DND-41 (cell line): ENCODE measurements around the gene SEC16A.

Source experiments
- EZH2 ChIP-seq: IDR thresholded peaks from 3 replicates; pipeline ENCODE4 v1.6.1; 2012; ENCODE audit warnings: borderline replicate concordance, low read depth, mild to moderate bottlenecking, moderate library complexity, low read length, inconsistent platforms; ENCODE audit not compliant: severe bottlenecking
- TF ChIP-seq, protein P1 (sequence below): IDR thresholded peaks from 2 replicates; pipeline ENCODE4 v1.5.1; 2012; ENCODE audit warnings: borderline replicate concordance, low read length, moderate library complexity, mild to moderate bottlenecking; ENCODE audit not compliant: poor library complexity, severe bottlenecking; ENCODE audit errors: extremely low read depth

DNA sequence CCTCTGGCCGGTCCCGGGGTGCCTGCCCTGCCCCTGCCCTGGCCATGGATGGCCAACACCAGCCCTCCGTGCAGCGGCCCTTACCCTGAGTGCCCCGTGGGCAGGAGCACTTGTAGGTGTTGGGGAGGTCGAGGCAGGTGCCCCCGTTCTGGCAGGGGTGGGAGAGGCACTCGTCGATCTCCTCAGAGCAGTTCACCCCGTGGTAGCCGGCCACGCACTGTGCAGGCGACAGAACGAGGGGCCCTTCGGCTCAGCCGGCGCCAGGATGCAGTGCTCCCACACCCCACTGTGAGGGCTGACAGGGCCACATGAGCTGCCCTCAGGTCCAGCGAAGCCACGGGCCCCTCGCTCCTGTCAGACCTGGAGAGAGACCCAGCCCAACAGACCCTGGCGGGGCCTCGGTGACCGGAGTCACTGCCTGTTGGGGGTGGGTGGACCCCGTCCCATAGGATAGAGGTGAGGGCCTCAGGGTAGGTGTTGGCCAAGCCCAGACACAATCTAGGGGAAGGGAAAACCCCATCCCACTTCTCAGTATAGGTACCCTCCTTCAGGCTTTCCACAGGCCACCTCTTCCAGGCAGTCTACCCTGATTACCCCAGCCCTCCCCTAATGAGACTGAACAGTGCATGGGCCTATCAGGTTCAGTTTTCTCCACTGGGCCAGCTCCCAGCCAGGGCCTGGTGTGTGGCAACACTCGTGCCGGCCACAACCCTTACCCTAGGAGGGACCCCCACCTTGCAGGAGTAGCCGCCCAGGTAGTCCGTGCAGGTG lies 24.6 kb upstream of the SEC16A start:
- TF ChIP-seq, protein P1, sequence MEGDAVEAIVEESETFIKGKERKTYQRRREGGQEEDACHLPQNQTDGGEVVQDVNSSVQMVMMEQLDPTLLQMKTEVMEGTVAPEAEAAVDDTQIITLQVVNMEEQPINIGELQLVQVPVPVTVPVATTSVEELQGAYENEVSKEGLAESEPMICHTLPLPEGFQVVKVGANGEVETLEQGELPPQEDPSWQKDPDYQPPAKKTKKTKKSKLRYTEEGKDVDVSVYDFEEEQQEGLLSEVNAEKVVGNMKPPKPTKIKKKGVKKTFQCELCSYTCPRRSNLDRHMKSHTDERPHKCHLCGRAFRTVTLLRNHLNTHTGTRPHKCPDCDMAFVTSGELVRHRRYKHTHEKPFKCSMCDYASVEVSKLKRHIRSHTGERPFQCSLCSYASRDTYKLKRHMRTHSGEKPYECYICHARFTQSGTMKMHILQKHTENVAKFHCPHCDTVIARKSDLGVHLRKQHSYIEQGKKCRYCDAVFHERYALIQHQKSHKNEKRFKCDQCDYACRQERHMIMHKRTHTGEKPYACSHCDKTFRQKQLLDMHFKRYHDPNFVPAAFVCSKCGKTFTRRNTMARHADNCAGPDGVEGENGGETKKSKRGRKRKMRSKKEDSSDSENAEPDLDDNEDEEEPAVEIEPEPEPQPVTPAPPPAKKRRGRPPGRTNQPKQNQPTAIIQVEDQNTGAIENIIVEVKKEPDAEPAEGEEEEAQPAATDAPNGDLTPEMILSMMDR: no peak
- no peak for TF ChIP-seq EZH2
